Keratinocyte (primary cell): ENCODE data around the gene RIPOR2. TPM values are rescaled to one million over a fixed set of nuclear protein-coding genes. Genes with fewer than 3 reads are reported as not detected.
"Not testable (repeated sequence)": the region's sequence is repeated elsewhere in the genome, so short reads cannot be mapped to it uniquely, and the experiment has no call there.

Experiments
- DNase-seq: peaks from one replicate; pipeline ENCODE4 v3.0.0-alpha.2; 2011; ENCODE audit warnings: low read depth, missing footprints, low spot score
- FAIRE-seq: peaks from 2 replicates; lab custom pipeline; 2011; peaks lifted over from hg19 to GRCh38; lab: Jason Lieb, UNC
- H2AFZ ChIP-seq: 2 replicates; pipeline ENCODE4 v1.6.0; 2012; ENCODE audit warnings: low read length, control low read depth, inconsistent platforms; ENCODE audit not compliant: control insufficient read depth
- H3K27ac ChIP-seq: 2 replicates; pipeline ENCODE4 v1.5.1; 2011; ENCODE audit warnings: low read length; ENCODE audit not compliant: control insufficient read depth, insufficient read depth
- H3K27me3 ChIP-seq: 3 replicates; pipeline ENCODE4 v1.6.0; 2011; ENCODE audit warnings: low read length; ENCODE audit not compliant: control insufficient read depth, insufficient read depth; ENCODE audit errors: extremely low read depth
- H3K36me3 ChIP-seq, 2 experiments: 2 replicates in 1 of 2; 3 replicates in 1 of 2; pipeline ENCODE4 v1.5.1; 2011; ENCODE audit warnings: low read length in 2 of 2, mild to moderate bottlenecking in 1 of 2; ENCODE audit not compliant: control insufficient read depth in 2 of 2, insufficient read depth in 2 of 2; ENCODE audit errors: extremely low read depth in 1 of 2
- H3K4me1 ChIP-seq: 3 replicates; pipeline ENCODE4 v1.5.1; 2011; ENCODE audit warnings: low read length; ENCODE audit not compliant: control insufficient read depth, insufficient read depth; ENCODE audit errors: extremely low read depth
- H3K4me2 ChIP-seq: 3 replicates; pipeline ENCODE4 v1.6.0; 2011; ENCODE audit warnings: low read depth, low read length; ENCODE audit not compliant: control insufficient read depth, insufficient read depth; ENCODE audit errors: extremely low read depth
- H3K4me3 ChIP-seq, 3 experiments: fragments of 200-600 bp in 1 of 3; sonication (generic) in 1 of 3; 2 replicates in 2 of 3; 3 replicates in 1 of 3; pipeline ENCODE4 v1.5.1; 2011 to 2016; ENCODE audit warnings: low read length in 3 of 3, mild to moderate bottlenecking in 3 of 3, control low read depth in 2 of 3, inconsistent platforms in 1 of 3, low read depth in 1 of 3, mixed read lengths in 1 of 3, mixed run types in 1 of 3, moderate library complexity in 1 of 3; ENCODE audit not compliant: control insufficient read depth in 2 of 3, insufficient read depth in 2 of 3; ENCODE audit errors: extremely low read depth in 1 of 3
- H3K79me2 ChIP-seq: 2 replicates; pipeline ENCODE4 v1.6.0; 2012; ENCODE audit warnings: low read length; ENCODE audit not compliant: control insufficient read depth, insufficient read depth
- H3K9ac ChIP-seq: 3 replicates; pipeline ENCODE4 v1.6.0; 2011; ENCODE audit warnings: low read length; ENCODE audit not compliant: control insufficient read depth, insufficient read depth; ENCODE audit errors: extremely low read depth
- H3K9me1 ChIP-seq: 3 replicates; pipeline ENCODE4 v1.6.0; 2011; ENCODE audit warnings: low read length; ENCODE audit not compliant: control insufficient read depth, insufficient read depth; ENCODE audit errors: extremely low read depth
- H3K9me3 ChIP-seq: 2 replicates; pipeline ENCODE4 v1.5.1; 2012; ENCODE audit warnings: low read depth, low read length; ENCODE audit not compliant: control insufficient read depth
- H4K20me1 ChIP-seq: 3 replicates; pipeline ENCODE4 v1.6.0; 2011; ENCODE audit warnings: low read length; ENCODE audit not compliant: control insufficient read depth, insufficient read depth; ENCODE audit errors: extremely low read depth
- EZH2 ChIP-seq: IDR thresholded peaks from one replicate; pipeline ENCODE4 v1.6.1; 2012; ENCODE audit warnings: inconsistent platforms, mild to moderate bottlenecking, low read length, moderate library complexity
- dilution Hi-C: fragments of 300-500 bp; cut with MboI; formaldehyde crosslinking; loops from one replicate; pipeline ENCODE4 v1.7.0; 2020; ENCODE audit warnings: low sequenced_read_pairs; ENCODE audit not compliant: extremely low pct_ligation_motif_present
- polyA plus RNA-seq, 5 experiments: library from polyadenylated mRNA; depleted of rRNA in 3 of 5; stranded (reverse) in 3 of 5; stranded (forward) in 1 of 5; unstranded in 1 of 5; fragments of >200 nt; gene quantifications; 1 replicate in 1 of 5; 2 replicates in 3 of 5; 3 replicates in 1 of 5; pipeline versions ENCODE4 v1.2.1 to v1.2.3, GENCODE V29; 2011 to 2012; ENCODE audit warnings: missing spikeins in 2 of 5, low read depth in 1 of 5, low replicate concordance in 1 of 5
- TF ChIP-seq, protein P1 (sequence below), 3 experiments: IDR thresholded peaks in 1 of 3; conservative IDR thresholded peaks in 1 of 3; optimal IDR thresholded peaks in 1 of 3; 2 replicates in 2 of 3; 3 replicates in 1 of 3; pipeline versions ENCODE3 to v1.5.1; 2011; ENCODE audit warnings: low read length in 3 of 3, mild to moderate bottlenecking in 3 of 3, moderate library complexity in 2 of 3, control low read depth in 1 of 3, inconsistent platforms in 1 of 3; ENCODE audit not compliant: insufficient read depth in 2 of 3; ENCODE audit errors: extremely low read depth in 1 of 3

RIPOR2 gene
- polyA plus RNA-seq, 1 donor (not counting 4 experiments of a cell fraction or from before 2014, with no cell fraction given) = 0.07 TPM

DNA sequence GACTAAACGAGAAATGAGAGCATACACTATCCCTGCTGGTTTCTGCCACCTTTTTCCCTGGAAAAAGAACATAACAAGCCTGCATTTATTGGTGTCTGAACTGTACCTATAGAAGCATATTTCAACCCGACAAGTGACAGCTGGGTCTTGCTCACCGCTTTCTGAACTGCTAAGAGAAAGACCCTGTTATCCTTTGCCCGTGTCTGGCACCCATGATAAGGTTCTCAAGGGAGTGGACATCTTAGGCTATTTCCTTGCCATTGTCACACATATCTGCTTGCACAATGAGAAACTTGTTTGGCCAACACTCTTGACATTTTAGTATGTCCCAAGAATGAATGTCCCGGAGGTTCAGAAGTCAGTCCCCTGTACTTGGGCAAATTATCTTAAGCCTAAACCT, 19.3 kb downstream of the RIPOR2 start:
- Histone ChIP-seq H2AFZ (no peak overlapping the region), H3K4me1 (no peaks in the 10 kb centered on the region), H3K9me1 (no peaks in the 10 kb centered on the region), H3K4me3 (no peak overlapping the region), H3K4me2 (no peak overlapping the region), H3K27ac (no peak overlapping the region), H4K20me1 (no peaks in the 10 kb centered on the region), H3K79me2 (no peaks in the 10 kb centered on the region), H3K27me3 (peaks cover 26% of the 10 kb centered on the region), H3K36me3 (no peaks in the 10 kb centered on the region), H3K9ac (no peak overlapping the region), H3K9me3 (no peaks in the 10 kb centered on the region)
- dilution Hi-C loops = no loop called here
- TF ChIP-seq, protein P1, sequence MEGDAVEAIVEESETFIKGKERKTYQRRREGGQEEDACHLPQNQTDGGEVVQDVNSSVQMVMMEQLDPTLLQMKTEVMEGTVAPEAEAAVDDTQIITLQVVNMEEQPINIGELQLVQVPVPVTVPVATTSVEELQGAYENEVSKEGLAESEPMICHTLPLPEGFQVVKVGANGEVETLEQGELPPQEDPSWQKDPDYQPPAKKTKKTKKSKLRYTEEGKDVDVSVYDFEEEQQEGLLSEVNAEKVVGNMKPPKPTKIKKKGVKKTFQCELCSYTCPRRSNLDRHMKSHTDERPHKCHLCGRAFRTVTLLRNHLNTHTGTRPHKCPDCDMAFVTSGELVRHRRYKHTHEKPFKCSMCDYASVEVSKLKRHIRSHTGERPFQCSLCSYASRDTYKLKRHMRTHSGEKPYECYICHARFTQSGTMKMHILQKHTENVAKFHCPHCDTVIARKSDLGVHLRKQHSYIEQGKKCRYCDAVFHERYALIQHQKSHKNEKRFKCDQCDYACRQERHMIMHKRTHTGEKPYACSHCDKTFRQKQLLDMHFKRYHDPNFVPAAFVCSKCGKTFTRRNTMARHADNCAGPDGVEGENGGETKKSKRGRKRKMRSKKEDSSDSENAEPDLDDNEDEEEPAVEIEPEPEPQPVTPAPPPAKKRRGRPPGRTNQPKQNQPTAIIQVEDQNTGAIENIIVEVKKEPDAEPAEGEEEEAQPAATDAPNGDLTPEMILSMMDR (optimal IDR thresholded peaks at IDR 0.05 in 1 of 3, IDR thresholded peaks at IDR 0.05 in 1 of 3, conservative IDR thresholded peaks at IDR 0.05 in 1 of 3; ENCODE audit: extremely low read depth in 1 of 3, insufficient read depth in 2 of 3, low read length in 3 of 3) = no peak
- TF ChIP-seq EZH2 = no peak
- DNase-seq (no peak), FAIRE-seq (no peak)

DNA sequence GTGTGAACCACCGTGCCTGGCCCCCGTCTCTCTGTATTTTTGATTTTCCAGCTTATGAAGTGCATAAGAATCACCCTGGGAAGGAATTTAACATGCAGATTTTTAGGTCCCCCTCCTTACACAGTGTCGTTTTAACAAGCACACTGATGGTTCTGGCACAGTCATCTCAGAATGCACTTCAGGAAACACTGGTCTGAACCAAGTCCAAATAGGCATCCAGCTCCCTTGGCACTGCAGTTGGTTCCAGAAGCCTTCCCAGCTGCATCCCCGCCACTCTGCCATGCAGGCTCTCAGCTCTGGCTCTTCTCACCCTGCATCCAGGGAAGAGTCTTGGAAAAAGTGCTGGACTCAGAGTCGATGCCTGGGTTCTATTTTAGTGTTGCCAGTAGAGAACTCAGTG, 20.1 kb downstream of the RIPOR2 start:
- DNase-seq (no peak), FAIRE-seq (no peak)
- TF ChIP-seq, protein P1 (optimal IDR thresholded peaks at IDR 0.05 in 1 of 3, IDR thresholded peaks at IDR 0.05 in 1 of 3, conservative IDR thresholded peaks at IDR 0.05 in 1 of 3; ENCODE audit: extremely low read depth in 1 of 3, insufficient read depth in 2 of 3, low read length in 3 of 3) = no peak
- TF ChIP-seq EZH2 = no peak
- Histone ChIP-seq H2AFZ (no peak overlapping the region), H3K79me2 (no peaks in the 10 kb centered on the region), H3K4me2 (no peak overlapping the region), H3K4me3 (no peak overlapping the region), H4K20me1 (no peaks in the 10 kb centered on the region), H3K27ac (no peak overlapping the region), H3K4me1 (peaks cover 3% of the 10 kb centered on the region), H3K36me3 (no peaks in the 10 kb centered on the region), H3K9me3 (no peaks in the 10 kb centered on the region), H3K9ac (no peak overlapping the region), H3K9me1 (no peaks in the 10 kb centered on the region), H3K27me3 (peaks cover 35% of the 10 kb centered on the region)
- dilution Hi-C loops = no loop called here

DNA sequence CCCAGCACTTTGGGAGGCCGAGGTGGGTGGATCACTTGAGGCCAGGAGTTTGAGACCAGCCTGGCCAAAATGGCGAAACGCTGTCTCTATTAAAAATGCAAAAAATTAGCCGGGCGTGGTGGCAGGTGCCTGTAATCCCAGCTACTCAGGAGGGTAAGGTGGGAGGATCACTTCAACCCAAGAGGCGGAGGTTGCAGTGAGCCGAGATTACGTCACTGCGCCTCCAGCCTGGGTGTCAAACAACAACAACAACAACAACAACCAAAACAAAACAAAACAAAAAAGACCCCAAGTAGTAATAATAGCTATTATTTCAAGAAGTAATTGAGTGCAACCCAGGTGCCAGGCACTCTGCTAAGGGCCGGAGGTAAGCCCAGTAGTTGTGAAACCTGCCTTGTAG, 21.7 kb downstream of the RIPOR2 start:
- H3K9me3 ChIP-seq, H3K36me3 ChIP-seq, H3K79me2 ChIP-seq, H2AFZ ChIP-seq, H3K4me1 ChIP-seq, H3K4me2 ChIP-seq, DNase-seq, H3K27ac ChIP-seq, H3K4me3 ChIP-seq, dilution Hi-C loops, H3K9me1 ChIP-seq, H4K20me1 ChIP-seq, FAIRE-seq, H3K9ac ChIP-seq: not testable (repeated sequence)
- H3K27me3 ChIP-seq = peaks cover 50% of the 10 kb centered on the region
